Lower leg skin (tissue), 3 donors: Measurements from ENCODE around the gene PERM1.

Experiments used
- POLR2A ChIP-seq, 2 donors: fragments of 450-650 bp; IDR thresholded peaks; one replicate each; pipeline ENCODE4 v1.6.1; 2016 to 2017; ENCODE audit warnings: antibody characterized with exemption in 2 of 2, mild to moderate bottlenecking in 1 of 2, moderate library complexity in 1 of 2
- TF ChIP-seq, protein P1 (sequence below), 3 donors: fragments of 450-650 bp; IDR thresholded peaks; one replicate each; pipeline ENCODE4 v1.5.1; 2016; ENCODE audit warnings: antibody characterized with exemption in 3 of 3, mild to moderate bottlenecking in 3 of 3, moderate library complexity in 2 of 3

DNA sequence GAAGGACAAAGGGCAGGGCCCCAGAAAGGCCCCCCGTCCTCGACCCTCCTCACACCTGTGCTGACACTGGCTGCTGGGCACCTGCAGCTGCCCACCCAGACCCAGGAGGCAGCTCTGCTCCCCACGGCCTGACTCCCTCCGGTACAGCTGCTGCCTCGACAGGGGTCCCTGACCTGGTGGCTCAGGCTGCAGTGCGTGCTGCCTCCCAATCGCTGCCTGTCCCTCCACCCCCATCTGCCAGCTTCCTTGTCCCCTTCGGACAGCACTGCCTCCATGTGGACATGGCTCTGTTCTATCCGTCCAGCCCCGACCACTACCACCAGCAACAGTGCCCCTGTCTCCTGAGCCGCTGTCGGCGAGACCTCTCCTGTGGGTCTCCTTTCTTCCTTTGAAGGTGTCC, 27.0 kb downstream of the PERM1 start:
- TF ChIP-seq, protein P1, sequence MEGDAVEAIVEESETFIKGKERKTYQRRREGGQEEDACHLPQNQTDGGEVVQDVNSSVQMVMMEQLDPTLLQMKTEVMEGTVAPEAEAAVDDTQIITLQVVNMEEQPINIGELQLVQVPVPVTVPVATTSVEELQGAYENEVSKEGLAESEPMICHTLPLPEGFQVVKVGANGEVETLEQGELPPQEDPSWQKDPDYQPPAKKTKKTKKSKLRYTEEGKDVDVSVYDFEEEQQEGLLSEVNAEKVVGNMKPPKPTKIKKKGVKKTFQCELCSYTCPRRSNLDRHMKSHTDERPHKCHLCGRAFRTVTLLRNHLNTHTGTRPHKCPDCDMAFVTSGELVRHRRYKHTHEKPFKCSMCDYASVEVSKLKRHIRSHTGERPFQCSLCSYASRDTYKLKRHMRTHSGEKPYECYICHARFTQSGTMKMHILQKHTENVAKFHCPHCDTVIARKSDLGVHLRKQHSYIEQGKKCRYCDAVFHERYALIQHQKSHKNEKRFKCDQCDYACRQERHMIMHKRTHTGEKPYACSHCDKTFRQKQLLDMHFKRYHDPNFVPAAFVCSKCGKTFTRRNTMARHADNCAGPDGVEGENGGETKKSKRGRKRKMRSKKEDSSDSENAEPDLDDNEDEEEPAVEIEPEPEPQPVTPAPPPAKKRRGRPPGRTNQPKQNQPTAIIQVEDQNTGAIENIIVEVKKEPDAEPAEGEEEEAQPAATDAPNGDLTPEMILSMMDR (IDR thresholded peaks at IDR 0.05), result no peak
- TF ChIP-seq POLR2A (IDR thresholded peaks at IDR 0.05), result no peak
